Neural progenitor cell (in vitro differentiated cells): Measurements from ENCODE around the gene ADAM10. TPM values are rescaled to one million over a fixed set of nuclear protein-coding genes. Genes with fewer than 3 reads are reported as not detected.
A peak's percentile ranks its signal among the peaks of the same experiment; 100 is the strongest.

Experiments
- DNase-seq: peaks from one replicate; pipeline ENCODE4 v3.0.0-alpha.2; 2016; ENCODE audit warnings: low spot score
- H2AFZ ChIP-seq: fragments of 200-600 bp; sonication (generic); replicated peaks from 2 replicates; pipeline ENCODE4 v1.6.1; 2016; ENCODE audit warnings: antibody characterized with exemption
- H3F3A ChIP-seq: fragments of 200-600 bp; sonication (generic); 2 replicates; pipeline ENCODE4 v1.6.1; 2016; ENCODE audit warnings: antibody characterized with exemption, low read depth
- H3K27ac ChIP-seq: fragments of 200-600 bp; sonication (generic); 2 replicates; pipeline ENCODE4 v1.5.1; 2016; ENCODE audit warnings: mild to moderate bottlenecking
- H3K27me3 ChIP-seq: fragments of 200-600 bp; sonication (generic); 2 replicates; pipeline ENCODE4 v1.6.1; 2016; ENCODE audit warnings: mild to moderate bottlenecking, moderate library complexity
- H3K36me3 ChIP-seq: fragments of 200-600 bp; sonication (generic); 2 replicates; pipeline ENCODE4 v1.5.1; 2016
- H3K4me1 ChIP-seq: fragments of 200-600 bp; sonication (generic); 2 replicates; pipeline ENCODE4 v1.6.1; 2016; ENCODE audit warnings: mixed run types
- H3K4me2 ChIP-seq: fragments of 200-600 bp; sonication (generic); 2 replicates; pipeline ENCODE4 v1.6.1; 2016
- H3K4me3 ChIP-seq: fragments of 200-600 bp; sonication (generic); 2 replicates; pipeline ENCODE4 v1.5.1; 2016
- H3K79me2 ChIP-seq: fragments of 200-600 bp; sonication (generic); 2 replicates; pipeline ENCODE4 v1.6.1; 2016; ENCODE audit warnings: low read depth
- H3K9ac ChIP-seq: fragments of 200-600 bp; sonication (generic); 2 replicates; pipeline ENCODE4 v1.6.1; 2016
- H3K9me3 ChIP-seq: fragments of 200-600 bp; sonication (generic); 2 replicates; pipeline ENCODE4 v1.5.1; 2016; ENCODE audit warnings: low read depth
- H4K20me1 ChIP-seq: fragments of 200-600 bp; sonication (generic); 2 replicates; pipeline ENCODE4 v1.6.1; 2016; ENCODE audit warnings: low read depth
- H3K27ac Mint-ChIP-seq: 3 replicates; pipeline ENCODE4 v1.8.0; 2021; ENCODE audit warnings: mixed read lengths
- H3K27me3 Mint-ChIP-seq: 2 replicates; pipeline ENCODE4 v1.8.0; 2022; ENCODE audit warnings: low read depth, mild to moderate bottlenecking, inconsistent platforms, moderate library complexity, mixed read lengths; ENCODE audit not compliant: insufficient read depth
- H3K36me3 Mint-ChIP-seq: 3 replicates; pipeline ENCODE4 v1.8.0; 2021; ENCODE audit warnings: mixed read lengths
- H3K4me1 Mint-ChIP-seq: 3 replicates; pipeline ENCODE4 v1.8.0; 2021; ENCODE audit warnings: mixed read lengths
- H3K4me3 Mint-ChIP-seq: 3 replicates; pipeline ENCODE4 v1.8.0; 2021; ENCODE audit warnings: mild to moderate bottlenecking, moderate library complexity, mixed read lengths
- H3K9me3 Mint-ChIP-seq: 3 replicates; pipeline ENCODE4 v1.8.0; 2020; ENCODE audit warnings: mixed read lengths
- EZH2 ChIP-seq: fragments of 200-600 bp; sonication (generic); IDR thresholded peaks from 2 replicates; pipeline ENCODE4 v1.6.1; 2017; ENCODE audit warnings: antibody characterized with exemption, mild to moderate bottlenecking, moderate library complexity
- EZH2phosphoT487 ChIP-seq: fragments of 200-600 bp; sonication (generic); IDR thresholded peaks from 2 replicates; pipeline ENCODE4 v1.6.1; 2017; ENCODE audit warnings: antibody characterized with exemption
- total RNA-seq: library from RNA; depleted of rRNA; stranded (reverse); fragments of >200 nt; gene quantifications from 2 replicates; pipeline ENCODE4 v1.2.3, GENCODE V29; 2015; ENCODE audit warnings: low replicate concordance
- TF ChIP-seq, protein P1 (sequence below): fragments of 200-600 bp; sonication (generic); IDR thresholded peaks from 2 replicates; pipeline ENCODE4 v1.5.1; 2017; ENCODE audit warnings: antibody characterized with exemption, mild to moderate bottlenecking

Gene ADAM10
- total RNA-seq, 1 donor from 2014 or later: 153 TPM

GRCh38 chr15:58552505-58553364 is 196.8 kb downstream of the ADAM10 start:
- Mint-ChIP-seq H3K9me3 (peaks cover 2% of the 10 kb centered on the region), H3K27me3 (peaks cover 10% of the 10 kb centered on the region), H3K4me1 (peaks cover 32% of the 10 kb centered on the region), H3K36me3 (no peaks in the 10 kb centered on the region), H3K4me3 (no peak overlapping the region), H3K27ac (no peak overlapping the region)
- Histone ChIP-seq H2AFZ (no peak overlapping the region), H3K27me3 (no peaks in the 10 kb centered on the region), H3K79me2 (no peaks in the 10 kb centered on the region), H3F3A (no peaks in the 10 kb centered on the region), H3K4me2 (no peak overlapping the region), H3K36me3 (no peaks in the 10 kb centered on the region), H3K9ac (no peak overlapping the region), H3K4me3 (no peak overlapping the region), H4K20me1 (no peaks in the 10 kb centered on the region), H3K4me1 (peaks cover 10% of the 10 kb centered on the region), H3K27ac (no peak overlapping the region), H3K9me3 (no peaks in the 10 kb centered on the region)
- DNase-seq: no peak
- TF ChIP-seq EZH2phosphoT487 (no peak), EZH2 (no peak)
- TF ChIP-seq, protein P1, sequence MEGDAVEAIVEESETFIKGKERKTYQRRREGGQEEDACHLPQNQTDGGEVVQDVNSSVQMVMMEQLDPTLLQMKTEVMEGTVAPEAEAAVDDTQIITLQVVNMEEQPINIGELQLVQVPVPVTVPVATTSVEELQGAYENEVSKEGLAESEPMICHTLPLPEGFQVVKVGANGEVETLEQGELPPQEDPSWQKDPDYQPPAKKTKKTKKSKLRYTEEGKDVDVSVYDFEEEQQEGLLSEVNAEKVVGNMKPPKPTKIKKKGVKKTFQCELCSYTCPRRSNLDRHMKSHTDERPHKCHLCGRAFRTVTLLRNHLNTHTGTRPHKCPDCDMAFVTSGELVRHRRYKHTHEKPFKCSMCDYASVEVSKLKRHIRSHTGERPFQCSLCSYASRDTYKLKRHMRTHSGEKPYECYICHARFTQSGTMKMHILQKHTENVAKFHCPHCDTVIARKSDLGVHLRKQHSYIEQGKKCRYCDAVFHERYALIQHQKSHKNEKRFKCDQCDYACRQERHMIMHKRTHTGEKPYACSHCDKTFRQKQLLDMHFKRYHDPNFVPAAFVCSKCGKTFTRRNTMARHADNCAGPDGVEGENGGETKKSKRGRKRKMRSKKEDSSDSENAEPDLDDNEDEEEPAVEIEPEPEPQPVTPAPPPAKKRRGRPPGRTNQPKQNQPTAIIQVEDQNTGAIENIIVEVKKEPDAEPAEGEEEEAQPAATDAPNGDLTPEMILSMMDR: no peak

GRCh38 chr15:58551764-58552504 is 197.6 kb downstream of the ADAM10 start:
- no peaks in the 10 kb centered on the region for H3K36me3 Mint-ChIP-seq
- Histone ChIP-seq H3K4me1 (peaks cover 10% of the 10 kb centered on the region), H3K36me3 (no peaks in the 10 kb centered on the region), H3K4me2 (no peak overlapping the region), H3K9me3 (no peaks in the 10 kb centered on the region), H3K9ac (no peak overlapping the region), H3F3A (no peaks in the 10 kb centered on the region), H4K20me1 (no peaks in the 10 kb centered on the region), H3K4me3 (no peak overlapping the region), H3K79me2 (no peaks in the 10 kb centered on the region), H3K27ac (no peak overlapping the region), H2AFZ (peak overlapping the region; percentile 2), H3K27me3 (no peaks in the 10 kb centered on the region)
- DNase-seq: no peak
- no peak overlapping the region for H3K27ac Mint-ChIP-seq
- no peak overlapping the region for H3K4me3 Mint-ChIP-seq
- TF ChIP-seq, protein P1: no peak
- no peak for TF ChIP-seq EZH2phosphoT487
- H3K4me1 Mint-ChIP-seq: peaks cover 32% of the 10 kb centered on the region
- H3K9me3 Mint-ChIP-seq: peaks cover 2% of the 10 kb centered on the region
- H3K27me3 Mint-ChIP-seq: peaks cover 12% of the 10 kb centered on the region

- no peak overlapping the region for H3K9ac ChIP-seq
- Mint-ChIP-seq H3K27ac (peak overlapping the region; percentile 64), H3K27me3 (peaks cover 12% of the 10 kb centered on the region), H3K4me3 (no peak overlapping the region), H3K9me3 (peaks cover 2% of the 10 kb centered on the region), H3K4me1 (peaks cover 32% of the 10 kb centered on the region), H3K36me3 (no peaks in the 10 kb centered on the region)
- H3K27ac ChIP-seq: no peak overlapping the region
- no peaks in the 10 kb centered on the region for H3F3A ChIP-seq
- TF ChIP-seq EZH2phosphoT487: no peak
- TF ChIP-seq EZH2: no peak
- TF ChIP-seq, protein P1: no peak
- peak overlapping the region; percentile 2 for H2AFZ ChIP-seq
- no peak overlapping the region for H3K4me3 ChIP-seq
- no peaks in the 10 kb centered on the region for H3K79me2 ChIP-seq
- no peaks in the 10 kb centered on the region for H3K27me3 ChIP-seq
- H3K4me2 ChIP-seq: no peak overlapping the region
- no peaks in the 10 kb centered on the region for H3K9me3 ChIP-seq
- no peaks in the 10 kb centered on the region for H4K20me1 ChIP-seq
- no peaks in the 10 kb centered on the region for H3K36me3 ChIP-seq
- H3K4me1 ChIP-seq: peaks cover 10% of the 10 kb centered on the region
- no peak for DNase-seq
Measured at GRCh38 chr15:58551084-58551763, 198.3 kb downstream of the ADAM10 start.
